Body of pancreas (tissue), 4 donors: ENCODE results near the gene ABCA5.

Source experiments
- POLR2A ChIP-seq, 3 donors: fragments of 450-650 bp; IDR thresholded peaks; one replicate each; pipeline ENCODE4 v1.6.1; 2016; ENCODE audit warnings: antibody characterized with exemption in 3 of 3, mild to moderate bottlenecking in 2 of 3
- TF ChIP-seq, protein P1 (sequence below), 7 experiments: fragments of 450-650 bp in 4 of 7; fragments of 200-600 bp in 3 of 7; sonication (generic) in 3 of 7; IDR thresholded peaks; one replicate each; pipeline ENCODE4 v1.5.1; 2016 to 2019; ENCODE audit warnings: antibody characterized with exemption in 7 of 7

GRCh38 chr17:69235338-69236058, 91.4 kb downstream of the ABCA5 start:
- TF ChIP-seq POLR2A (IDR thresholded peaks at IDR 0.05), result no peak
- TF ChIP-seq, protein P1, sequence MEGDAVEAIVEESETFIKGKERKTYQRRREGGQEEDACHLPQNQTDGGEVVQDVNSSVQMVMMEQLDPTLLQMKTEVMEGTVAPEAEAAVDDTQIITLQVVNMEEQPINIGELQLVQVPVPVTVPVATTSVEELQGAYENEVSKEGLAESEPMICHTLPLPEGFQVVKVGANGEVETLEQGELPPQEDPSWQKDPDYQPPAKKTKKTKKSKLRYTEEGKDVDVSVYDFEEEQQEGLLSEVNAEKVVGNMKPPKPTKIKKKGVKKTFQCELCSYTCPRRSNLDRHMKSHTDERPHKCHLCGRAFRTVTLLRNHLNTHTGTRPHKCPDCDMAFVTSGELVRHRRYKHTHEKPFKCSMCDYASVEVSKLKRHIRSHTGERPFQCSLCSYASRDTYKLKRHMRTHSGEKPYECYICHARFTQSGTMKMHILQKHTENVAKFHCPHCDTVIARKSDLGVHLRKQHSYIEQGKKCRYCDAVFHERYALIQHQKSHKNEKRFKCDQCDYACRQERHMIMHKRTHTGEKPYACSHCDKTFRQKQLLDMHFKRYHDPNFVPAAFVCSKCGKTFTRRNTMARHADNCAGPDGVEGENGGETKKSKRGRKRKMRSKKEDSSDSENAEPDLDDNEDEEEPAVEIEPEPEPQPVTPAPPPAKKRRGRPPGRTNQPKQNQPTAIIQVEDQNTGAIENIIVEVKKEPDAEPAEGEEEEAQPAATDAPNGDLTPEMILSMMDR (IDR thresholded peaks at IDR 0.05), result peak; percentile 33 to 78 (median 69)
